ENCODE results near the gene ALX4.

GRCh38 chr11:44261800-44262591, 47.9 kb downstream of the ALX4 start:
- TF ChIP-seq RBFOX2 (IDR thresholded peaks at IDR 0.05; ENCODE audit: low read depth, low read length) = no peak
- no peak for TF ChIP-seq POLR2A (conservative IDR thresholded peaks at IDR 0.05)
- TF ChIP-seq CBX5 (IDR thresholded peaks at IDR 0.05; ENCODE audit: borderline replicate concordance, low read depth) = no peak
- TF ChIP-seq CTCF (IDR thresholded peaks at IDR 0.05 in 2 of 3, conservative IDR thresholded peaks at IDR 0.05 in 1 of 3; ENCODE audit: insufficient read depth in 2 of 3, low read depth in 1 of 3, low read length in 3 of 3) = no peak
- TF ChIP-seq ETV1 (tag; conservative IDR thresholded peaks at IDR 0.05; ENCODE audit: low read depth) = no peak
- no peak for TF ChIP-seq KDM4B (IDR thresholded peaks at IDR 0.05; ENCODE audit: borderline replicate concordance in 2 of 2, low read depth in 1 of 2)
- TF ChIP-seq MBD1 (CRISPR knock-in tag; IDR thresholded peaks at IDR 0.05) = no peak
- no peak for TF ChIP-seq MAX (CRISPR knock-in tag; IDR thresholded peaks at IDR 0.05)
- no peak for TF ChIP-seq SMARCB1 (IDR thresholded peaks at IDR 0.05; ENCODE audit: insufficient read length, low read depth)
